HG03097 (cell line): ENCODE results near the gene ZDHHC12.

Experiments
- ATAC-seq: cut with Tn5 transposase; IDR thresholded peaks from one replicate; pipeline ENCODE4 v1.9.1; 2021; ENCODE audit not compliant: unreplicated experiment, low FRiP score

ZDHHC12 gene, protein sequence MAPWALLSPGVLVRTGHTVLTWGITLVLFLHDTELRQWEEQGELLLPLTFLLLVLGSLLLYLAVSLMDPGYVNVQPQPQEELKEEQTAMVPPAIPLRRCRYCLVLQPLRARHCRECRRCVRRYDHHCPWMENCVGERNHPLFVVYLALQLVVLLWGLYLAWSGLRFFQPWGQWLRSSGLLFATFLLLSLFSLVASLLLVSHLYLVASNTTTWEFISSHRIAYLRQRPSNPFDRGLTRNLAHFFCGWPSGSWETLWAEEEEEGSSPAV

GRCh38 chr9:128723866-128724743, at the start of gene ZDHHC12:
TSS of gene ZDHHC12 (minus strand) at chr9:128724127. CDS start at chr9:128724093, 34 bp downstream.
- ATAC-seq, result peak; percentile 88

DNA sequence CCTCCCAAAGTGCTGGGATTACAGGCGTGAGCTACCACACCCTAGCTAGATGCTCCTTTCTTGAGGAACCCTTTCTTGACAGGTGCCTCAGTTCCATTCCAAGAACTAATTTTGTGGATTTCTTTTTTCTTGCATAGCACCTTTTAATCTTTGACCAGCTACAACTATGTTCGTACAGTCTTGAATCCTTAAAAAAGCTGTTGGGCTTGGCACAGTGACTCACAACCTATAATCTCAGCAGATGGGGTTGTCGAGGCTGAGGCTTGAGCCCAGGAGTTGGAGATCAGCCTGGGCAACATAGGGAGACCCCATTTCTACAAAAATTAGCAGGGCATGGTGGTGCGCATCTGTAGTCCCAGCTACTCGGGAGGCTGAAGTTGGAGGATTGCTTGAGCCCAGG, 49.1 kb upstream of the ZDHHC12 start:
- no peak for ATAC-seq

DNA sequence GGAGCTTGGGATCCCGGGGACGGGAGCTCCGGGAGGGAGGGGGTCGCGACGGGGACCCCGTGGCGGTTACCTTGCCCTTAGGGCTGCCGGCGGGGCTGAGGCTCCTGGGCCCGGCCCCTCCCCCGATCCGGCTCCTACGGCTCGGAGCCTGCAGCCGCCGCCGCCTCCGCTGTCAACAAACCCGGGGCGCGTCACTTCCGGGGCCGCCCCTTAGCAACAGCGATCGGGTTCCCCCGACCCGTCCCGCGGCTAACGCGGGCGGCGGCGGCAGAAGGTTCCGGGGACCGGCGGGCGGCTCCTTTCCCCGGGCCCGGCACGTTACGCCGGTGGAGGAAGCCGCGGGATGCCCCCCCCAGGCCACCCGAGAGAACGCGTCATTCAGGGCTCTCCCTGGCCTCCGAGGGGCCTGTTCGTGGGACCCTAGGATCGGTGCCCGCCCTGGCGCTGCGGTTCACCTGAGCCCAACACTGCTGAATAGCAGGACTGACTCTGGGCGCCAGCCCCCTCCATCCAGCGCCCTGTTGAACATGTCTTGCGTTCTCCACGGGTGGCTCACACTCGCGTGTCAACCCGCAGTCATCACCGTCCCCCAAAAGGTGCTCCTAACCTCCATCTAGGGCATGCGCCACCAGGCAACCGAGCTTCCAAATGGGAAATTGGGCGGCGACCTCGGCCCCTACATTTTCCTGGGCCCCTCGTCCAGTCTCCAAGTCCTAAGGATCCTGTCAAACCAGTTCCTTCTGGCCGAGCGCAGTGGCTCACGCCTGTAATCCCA, 48.0 kb upstream of the ZDHHC12 start, which contains the start of gene ZER1:
ZER1 (minus strand) TSS at position 183 of the 775 bp plus-strand sequence. CDS start 16,362 bp downstream, outside the sequence.
- ATAC-seq, result peak; percentile 88

GRCh38 chr9:128771094-128771721, 47.3 kb upstream of the ZDHHC12 start:
- peak; percentile 13 for ATAC-seq

- no peak for ATAC-seq
These were observed 46.5 kb upstream of the ZDHHC12 start for GRCh38 chr9:128770286-128771030.

GRCh38 chr9:128768606-128769005, 44.7 kb upstream of the ZDHHC12 start:
- ATAC-seq, result no peak

GRCh38 chr9:128765499-128765898, 41.6 kb upstream of the ZDHHC12 start:
- no peak for ATAC-seq

DNA sequence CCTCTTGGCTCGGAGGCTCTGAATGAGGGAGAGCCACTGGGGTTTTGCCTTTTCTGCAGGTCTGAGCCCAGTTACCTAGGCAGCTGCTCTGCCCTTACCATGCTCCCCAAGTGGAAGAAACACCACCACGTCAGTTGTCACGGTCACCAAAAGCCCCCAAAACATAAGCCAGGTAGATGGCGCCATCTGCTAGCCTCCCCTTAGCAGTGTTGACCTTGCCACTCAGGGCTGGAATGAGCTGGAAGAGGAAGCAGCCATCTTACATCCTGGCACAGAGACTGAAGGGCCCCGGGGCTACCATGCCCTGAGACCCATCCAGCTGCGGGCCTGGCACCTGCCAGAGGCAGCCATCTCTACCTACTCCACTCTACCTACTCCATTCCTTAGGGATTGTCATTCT, 40.4 kb upstream of the ZDHHC12 start:
- ATAC-seq, result no peak

DNA sequence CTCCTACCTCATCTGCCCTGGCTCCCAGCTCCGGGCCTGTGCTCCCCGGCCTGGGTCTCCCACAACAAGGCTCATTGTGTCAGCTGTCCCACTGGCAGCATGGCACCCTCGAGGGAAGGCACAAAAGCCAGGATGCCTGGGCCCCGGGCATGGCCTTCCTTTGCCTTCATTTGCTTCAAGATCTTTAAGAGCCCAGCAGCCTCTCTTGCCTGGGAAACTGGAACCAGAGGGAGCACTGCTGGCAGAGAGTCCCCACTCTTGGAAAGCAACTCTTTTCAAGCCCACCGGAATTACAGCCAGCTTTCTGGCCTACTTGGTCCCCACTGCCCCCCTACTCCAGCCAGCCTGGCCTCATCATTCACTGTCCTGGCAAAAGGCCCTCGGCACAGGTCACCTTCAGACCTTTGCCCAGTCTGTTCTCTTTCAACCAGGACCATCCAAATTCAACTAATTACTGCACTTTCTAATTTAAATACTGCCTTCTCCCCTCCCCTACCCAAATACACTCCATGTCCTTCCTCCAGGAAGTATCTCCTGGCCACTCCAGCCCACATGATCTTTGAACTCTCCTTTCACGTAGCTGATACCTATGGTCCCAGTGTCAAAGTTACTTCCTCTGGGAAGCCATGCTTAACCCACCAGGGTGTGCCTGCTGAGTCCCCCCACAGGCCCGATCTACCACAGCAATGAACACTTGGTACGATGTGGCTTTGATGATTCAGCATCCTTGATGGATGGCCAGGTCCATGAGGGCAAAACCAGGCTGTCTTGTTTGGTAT, 38.9 kb upstream of the ZDHHC12 start:
- no peak for ATAC-seq

- ATAC-seq, result no peak
These were observed 33.7 kb upstream of the ZDHHC12 start for GRCh38 chr9:128757602-128758001.

GRCh38 chr9:128753627-128754026, 29.7 kb upstream of the ZDHHC12 start:
- ATAC-seq, result no peak

DNA sequence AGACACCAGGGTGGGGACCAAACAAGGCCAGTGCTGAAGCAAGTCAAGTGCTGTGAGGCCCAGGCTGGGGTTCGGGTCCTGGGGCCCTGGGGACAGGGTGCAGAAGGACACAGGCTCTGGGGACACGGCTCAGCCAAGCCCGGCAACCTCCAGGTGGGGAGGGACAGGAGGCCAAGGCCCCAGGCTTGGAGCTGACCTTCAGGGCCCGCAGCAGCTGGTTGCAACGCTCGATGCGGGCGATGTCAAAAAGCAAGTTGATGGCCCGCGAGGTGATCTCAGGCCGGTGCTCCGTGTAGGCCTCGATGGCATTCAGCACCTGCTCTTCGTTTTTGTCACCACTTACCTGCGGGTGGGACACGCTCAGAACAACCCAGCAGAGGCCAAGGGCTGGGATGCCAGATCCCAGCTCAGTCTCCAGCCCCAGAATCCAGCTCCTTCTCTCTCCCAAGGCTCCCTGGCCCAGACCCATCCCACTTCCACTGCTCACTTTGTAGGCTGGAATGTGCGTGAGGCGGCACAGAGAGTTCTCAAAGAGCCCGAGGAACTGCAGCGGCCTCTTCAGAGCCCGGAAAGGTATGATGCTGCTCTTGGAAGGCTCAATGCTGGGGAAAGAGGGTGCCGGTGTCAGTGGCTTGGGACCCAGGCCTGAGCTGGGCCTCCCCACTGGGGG, 27.1 kb upstream of the ZDHHC12 start:
- ATAC-seq, result no peak

- no peak for ATAC-seq
These were observed 23.3 kb upstream of the ZDHHC12 start for GRCh38 chr9:128747241-128747640.

DNA sequence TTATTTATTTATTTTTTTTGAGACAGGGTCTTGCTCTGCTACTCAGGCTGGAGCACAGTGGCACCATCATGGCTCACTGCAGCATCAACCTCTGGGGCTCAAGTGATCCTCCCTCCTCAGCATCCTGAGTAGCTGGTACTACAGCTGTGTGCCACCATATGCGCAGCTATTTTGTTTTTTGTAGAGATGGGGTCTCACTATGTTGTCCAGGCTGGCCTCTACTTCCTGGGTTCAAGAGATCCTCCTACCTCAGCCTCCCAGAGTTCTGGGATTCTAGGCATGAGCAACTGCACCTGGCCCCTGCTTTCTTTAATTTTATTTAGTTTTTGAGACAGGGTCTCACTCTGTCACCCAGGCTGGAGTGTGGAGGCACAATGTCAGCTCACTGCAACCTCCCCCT, 19.5 kb upstream of the ZDHHC12 start:
- no peak for ATAC-seq

- no peak for ATAC-seq
These were observed 18.5 kb upstream of the ZDHHC12 start for GRCh38 chr9:128742401-128742800.

DNA sequence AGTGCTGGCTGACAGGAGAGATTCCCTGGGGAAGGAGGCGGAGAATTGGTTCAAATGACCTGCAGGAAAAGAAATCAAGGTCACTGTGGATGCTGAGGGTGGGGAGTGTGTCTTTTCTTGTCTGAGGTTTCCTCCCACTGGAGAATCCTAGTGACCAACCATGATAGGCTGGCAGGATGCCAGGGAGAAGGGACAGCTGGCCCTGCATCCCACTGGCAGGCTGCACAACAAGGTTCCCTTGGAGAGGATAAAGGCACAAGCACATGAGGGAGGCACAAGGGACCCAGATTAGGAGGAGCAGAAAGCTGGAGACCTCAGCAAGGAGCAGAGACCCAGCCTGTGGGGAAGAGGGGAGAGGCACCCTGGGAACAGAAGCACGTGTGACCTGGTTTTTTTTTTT, 11.4 kb upstream of the ZDHHC12 start:
- no peak for ATAC-seq

GRCh38 chr9:128733256-128733655, 9.3 kb upstream of the ZDHHC12 start:
- no peak for ATAC-seq

- ATAC-seq, result no peak
These were observed 8.6 kb upstream of the ZDHHC12 start for GRCh38 chr9:128732576-128732975.

GRCh38 chr9:128731691-128732090, 7.8 kb upstream of the ZDHHC12 start:
- no peak for ATAC-seq
